AG04450 (cell line): ENCODE measurements around the gene OBSCN. TPM values are rescaled to one million over a fixed set of nuclear protein-coding genes. Genes with fewer than 3 reads are reported as not detected.
"Not testable (repeated sequence)": the region's sequence is repeated elsewhere in the genome, so short reads cannot be mapped to it uniquely, and the experiment has no call there.

Experiments used
- CTCF ChIA-PET: fragments of 300-600, 350-600 bp; formaldehyde crosslinking; extraction: SDS; loops from one replicate; lab custom pipeline; 2022; ENCODE audit warnings: antibody characterized with exemption, inconsistent platforms; lab: Charles Lee
- POLR2A ChIA-PET: fragments of 350-600 bp; formaldehyde crosslinking; extraction: SDS; loops from one replicate; lab custom pipeline; 2021; ENCODE audit warnings: antibody characterized with exemption, inconsistent platforms; lab: Yijun Ruan, JAX
- DNase-seq: peaks from one replicate; pipeline ENCODE4 v3.0.0-alpha.2; 2011; ENCODE audit warnings: low read depth, low spot score
- H3K27ac ChIP-seq: one replicate; pipeline ENCODE4 v1.5.1; 2012; ENCODE audit warnings: low read depth, low read length, control low read depth
- H3K27me3 ChIP-seq: one replicate; pipeline ENCODE4 v1.6.0; 2012; ENCODE audit warnings: low read length; ENCODE audit not compliant: control insufficient read depth, insufficient read depth
- H3K4me3 ChIP-seq: 2 replicates; pipeline ENCODE4 v1.5.1; 2011; ENCODE audit warnings: mild to moderate bottlenecking, low read depth, low read length, control low read depth
- H3K9me3 ChIP-seq: 2 replicates; pipeline ENCODE4 v1.5.1; 2012; ENCODE audit warnings: low read length; ENCODE audit not compliant: control insufficient read depth, insufficient read depth
- polyA plus RNA-seq: library from polyadenylated mRNA; depleted of rRNA; stranded (reverse); fragments of >200 nt; gene quantifications from 2 replicates; pipeline ENCODE4 v1.2.3, GENCODE V29; 2011
- TF ChIP-seq, protein P1 (sequence below): IDR thresholded peaks from 2 replicates; pipeline ENCODE4 v1.5.1; 2011; ENCODE audit warnings: low read depth, low read length, control low read depth, inconsistent platforms

OBSCN gene
- polyA plus RNA-seq, 1 experiment: 3.9 TPM

DNA sequence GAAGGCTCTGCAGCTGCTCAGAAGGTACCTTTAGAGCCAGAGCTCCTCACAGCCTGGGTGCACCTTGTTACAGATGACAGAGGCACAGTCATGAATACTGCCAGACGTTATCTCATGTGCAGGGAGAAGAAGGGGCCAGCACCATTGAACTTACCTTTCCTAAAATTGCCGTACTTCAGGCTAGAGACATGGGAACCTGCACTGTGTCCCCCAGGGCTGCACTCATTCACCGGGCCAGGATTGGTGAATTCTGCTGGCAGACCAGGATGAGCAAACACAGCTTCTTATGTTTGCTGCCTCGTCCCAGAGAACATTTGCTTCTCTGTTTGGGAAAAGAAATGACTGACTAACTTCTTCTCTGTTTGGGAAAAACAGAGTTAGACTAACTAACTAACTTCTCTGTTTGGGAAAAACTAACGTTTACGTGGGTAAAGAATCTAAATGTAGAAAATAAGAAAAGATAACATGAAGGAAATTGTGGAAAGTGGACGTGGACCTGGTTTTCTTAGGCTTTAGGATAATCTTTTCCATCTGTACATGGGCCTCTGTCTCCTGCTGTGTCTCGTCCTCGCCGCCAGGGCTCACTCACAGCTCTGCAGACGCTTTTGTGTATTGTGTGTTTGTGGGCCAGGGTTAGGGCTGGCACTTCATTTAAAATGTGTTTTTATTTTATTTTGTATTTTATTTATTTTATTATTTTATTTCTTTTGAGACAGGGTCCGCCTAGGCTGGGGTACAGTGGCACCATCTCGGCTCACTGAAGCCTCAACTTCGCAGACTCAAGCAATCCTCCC lies 9.9 kb downstream of the OBSCN start:
- ChIA-PET POLR2A (no interaction called here), CTCF (no interaction called here)
- no peak for DNase-seq
- Histone ChIP-seq H3K4me3 (no peak overlapping the region), H3K27me3 (peaks cover under 1% of the 10 kb centered on the region), H3K27ac (no peak overlapping the region), H3K9me3 (no peaks in the 10 kb centered on the region; the same call in 1 of the 2 replicates)
- TF ChIP-seq, protein P1, sequence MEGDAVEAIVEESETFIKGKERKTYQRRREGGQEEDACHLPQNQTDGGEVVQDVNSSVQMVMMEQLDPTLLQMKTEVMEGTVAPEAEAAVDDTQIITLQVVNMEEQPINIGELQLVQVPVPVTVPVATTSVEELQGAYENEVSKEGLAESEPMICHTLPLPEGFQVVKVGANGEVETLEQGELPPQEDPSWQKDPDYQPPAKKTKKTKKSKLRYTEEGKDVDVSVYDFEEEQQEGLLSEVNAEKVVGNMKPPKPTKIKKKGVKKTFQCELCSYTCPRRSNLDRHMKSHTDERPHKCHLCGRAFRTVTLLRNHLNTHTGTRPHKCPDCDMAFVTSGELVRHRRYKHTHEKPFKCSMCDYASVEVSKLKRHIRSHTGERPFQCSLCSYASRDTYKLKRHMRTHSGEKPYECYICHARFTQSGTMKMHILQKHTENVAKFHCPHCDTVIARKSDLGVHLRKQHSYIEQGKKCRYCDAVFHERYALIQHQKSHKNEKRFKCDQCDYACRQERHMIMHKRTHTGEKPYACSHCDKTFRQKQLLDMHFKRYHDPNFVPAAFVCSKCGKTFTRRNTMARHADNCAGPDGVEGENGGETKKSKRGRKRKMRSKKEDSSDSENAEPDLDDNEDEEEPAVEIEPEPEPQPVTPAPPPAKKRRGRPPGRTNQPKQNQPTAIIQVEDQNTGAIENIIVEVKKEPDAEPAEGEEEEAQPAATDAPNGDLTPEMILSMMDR: no peak

DNA sequence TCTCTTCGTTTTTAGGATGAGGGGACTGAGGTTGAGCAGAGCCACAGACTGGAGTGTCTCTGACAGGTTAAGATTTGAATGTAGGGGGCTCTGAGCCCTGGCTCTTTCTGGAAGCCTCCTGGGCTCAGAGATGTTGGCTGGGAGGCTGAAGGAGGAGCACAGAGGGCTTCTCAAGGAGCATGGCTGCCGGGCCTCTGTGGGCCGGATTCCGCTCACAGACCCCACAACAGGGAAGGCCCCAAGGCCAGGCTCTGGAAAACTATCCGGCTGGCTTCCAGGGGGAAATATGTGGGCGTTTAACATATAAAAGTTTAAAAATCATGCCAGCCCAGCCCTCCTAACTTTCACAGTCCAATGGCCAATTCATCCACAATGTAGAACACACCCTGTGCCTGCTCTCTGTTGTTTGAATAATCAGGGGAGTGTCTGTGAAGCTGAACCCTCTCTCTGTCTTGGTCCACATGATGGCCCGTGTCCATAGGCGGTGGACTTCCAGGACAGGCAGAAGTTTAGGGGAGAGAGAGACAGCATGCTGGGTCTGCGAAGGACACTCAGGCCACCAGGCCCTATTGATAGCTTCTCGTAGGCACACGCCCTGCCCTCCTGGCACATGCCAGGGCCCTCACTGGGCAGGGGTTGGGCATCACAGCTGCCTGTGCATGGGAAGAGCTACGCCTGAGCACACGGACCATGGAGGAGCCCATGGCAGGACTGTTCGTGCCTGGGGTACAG lies 10.8 kb downstream of the OBSCN start:
- ChIA-PET CTCF (no interaction called here), POLR2A (no interaction called here)
- DNase-seq: no peak
- H3K27me3 ChIP-seq: no peaks in the 10 kb centered on the region
- TF ChIP-seq, protein P1: no peak
- no peak overlapping the region for H3K4me3 ChIP-seq
- no peaks in the 10 kb centered on the region; the same call in 1 of the 2 replicates for H3K9me3 ChIP-seq
- H3K27ac ChIP-seq: no peak overlapping the region

DNA sequence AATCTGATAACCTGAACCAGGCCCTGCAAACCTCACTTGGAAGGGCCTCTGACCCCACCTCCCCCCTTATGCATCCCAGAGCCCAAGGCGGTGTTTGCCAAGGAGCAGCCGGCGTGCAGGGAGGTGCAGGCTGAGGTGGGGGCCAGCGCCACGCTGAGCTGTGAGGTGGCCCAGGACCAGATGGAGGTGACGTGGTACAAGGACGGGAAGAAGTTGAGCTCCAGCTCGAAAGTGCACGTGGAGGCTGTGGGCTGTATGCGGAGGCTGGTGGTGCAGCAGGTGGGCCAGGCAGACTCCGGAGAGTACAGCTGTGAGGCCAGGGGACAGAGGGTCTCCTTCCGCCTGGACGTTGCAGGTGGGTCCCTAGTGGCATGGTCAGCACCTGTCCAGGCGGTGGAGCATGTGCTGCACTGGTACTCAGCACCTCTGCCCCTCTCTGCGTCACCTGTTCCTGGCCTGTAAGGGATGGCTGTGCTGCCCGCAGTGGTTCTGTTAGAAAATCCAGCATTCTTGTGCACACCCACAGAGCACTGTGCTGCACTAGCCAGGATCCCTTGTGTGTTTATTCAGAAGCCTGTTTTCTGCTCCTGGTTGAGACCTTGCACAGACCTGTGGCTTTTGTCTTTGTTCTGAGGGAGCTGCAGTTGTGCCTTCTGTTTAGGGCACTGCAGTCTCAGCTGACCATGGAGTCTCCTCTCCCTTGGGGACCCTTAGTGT lies 11.6 kb downstream of the OBSCN start:
- CTCF ChIA-PET: no interaction called here
- Histone ChIP-seq H3K27me3 (no peaks in the 10 kb centered on the region), H3K4me3 (no peak overlapping the region), H3K9me3 (peaks cover 7% of the 10 kb centered on the region), H3K27ac (no peak overlapping the region)
- TF ChIP-seq, protein P1: no peak
- POLR2A ChIA-PET: no interaction called here
- DNase-seq: no peak

DNA sequence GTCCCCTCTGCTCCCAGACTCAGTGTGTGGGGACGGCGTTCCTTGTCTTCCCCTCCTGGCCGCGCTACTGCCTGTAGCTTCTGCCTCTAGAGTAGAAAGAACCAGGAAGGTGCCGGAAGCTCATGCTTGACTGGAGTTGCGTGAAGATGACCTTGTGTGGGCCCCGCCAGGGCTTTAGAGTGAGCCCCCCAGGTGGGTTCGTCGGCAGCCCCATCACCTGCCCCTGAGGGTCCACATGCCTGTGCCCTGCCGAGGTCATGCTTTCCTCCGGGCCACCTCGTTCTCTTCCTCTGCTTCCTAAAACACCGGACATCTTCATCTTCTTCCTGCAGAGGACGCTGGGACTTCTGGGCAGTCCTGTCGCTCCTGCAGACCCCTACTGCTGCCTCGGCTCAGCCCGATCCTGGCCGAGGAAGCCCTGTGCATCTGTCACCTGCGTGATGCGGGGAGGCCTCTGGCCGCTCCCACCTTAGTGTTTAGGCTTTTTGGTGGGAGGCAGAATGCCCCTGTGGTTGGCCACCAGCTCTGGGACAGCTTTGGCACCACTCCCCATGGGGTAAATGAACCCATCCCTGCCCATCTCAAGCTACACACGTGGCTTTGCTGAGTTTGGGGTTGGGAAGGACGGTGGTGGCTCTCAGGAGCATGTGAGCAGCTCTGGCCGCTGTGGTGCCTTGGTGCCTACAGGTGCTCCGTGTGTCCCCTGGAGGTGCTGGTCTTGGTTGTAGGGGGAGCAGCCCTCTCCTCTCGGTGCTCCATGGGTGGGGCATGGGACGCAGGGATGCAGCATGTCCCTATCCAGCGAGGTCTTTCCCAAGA lies 12.3 kb downstream of the OBSCN start:
- TF ChIP-seq, protein P1: no peak
- POLR2A ChIA-PET: no interaction called here

DNA sequence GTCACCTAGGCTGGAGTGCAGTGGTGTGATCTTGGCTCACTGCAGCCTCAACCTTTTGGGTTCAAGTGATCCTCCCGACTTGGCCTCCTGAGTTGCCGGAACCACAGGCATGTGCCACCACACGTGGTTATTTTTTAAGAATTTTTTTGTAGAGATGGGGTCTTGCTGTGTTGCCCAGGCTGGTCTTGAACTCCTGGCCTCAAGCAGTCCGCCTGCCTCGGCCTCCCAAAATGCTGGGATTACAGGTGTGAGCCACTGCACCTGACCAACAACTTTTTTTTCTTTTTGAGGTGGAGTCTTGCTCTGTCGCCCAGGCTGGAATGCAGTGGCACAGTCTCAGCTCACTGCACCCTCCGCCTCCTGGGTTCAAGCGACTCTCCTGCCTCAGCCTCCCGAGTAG lies 13.3 kb downstream of the OBSCN start:
- H3K4me3 ChIP-seq, POLR2A ChIA-PET, H3K27me3 ChIP-seq, H3K27ac ChIP-seq, CTCF ChIA-PET, DNase-seq: not testable (repeated sequence)
- H3K9me3 ChIP-seq: peaks cover 15% of the 10 kb centered on the region

More for the DNA sequence above, 12.3 kb downstream of the OBSCN start:
- H3K27ac ChIP-seq: no peak overlapping the region
- peaks cover 15% of the 10 kb centered on the region for H3K9me3 ChIP-seq
- DNase-seq: no peak
- H3K27me3 ChIP-seq: no peaks in the 10 kb centered on the region
- no peak overlapping the region for H3K4me3 ChIP-seq
- CTCF ChIA-PET: no interaction called here
